Activated naive CD4-positive, alpha-beta T cell treated with Interleukin-2 at 50 U/mL for 16 hours (primary cell): ENCODE measurements around the gene PCBP3.
"Not testable (repeated sequence)": the region's sequence is repeated elsewhere in the genome, so short reads cannot be mapped to it uniquely, and the experiment has no call there.

Source experiments
- DNase-seq: peaks from one replicate; pipeline ENCODE4 v3.0.0-alpha.2; 2020

PCBP3 gene

GRCh38 chr21:45831991-45832740 is 188.6 kb downstream of the PCBP3 start:
- DNase-seq: no peak

- not testable (repeated sequence) for DNase-seq
Measured at GRCh38 chr21:45832741-45833235, 189.3 kb downstream of the PCBP3 start.

GRCh38 chr21:45833414-45833813 is 189.9 kb downstream of the PCBP3 start:
- no peak for DNase-seq

GRCh38 chr21:45834026-45834715 is 190.6 kb downstream of the PCBP3 start:
- no peak for DNase-seq

GRCh38 chr21:45834821-45835293 is 191.3 kb downstream of the PCBP3 start:
- DNase-seq: no peak

GRCh38 chr21:45835301-45836267 is 192.1 kb downstream of the PCBP3 start:
- no peak for DNase-seq

GRCh38 chr21:45836268-45836655 is 192.7 kb downstream of the PCBP3 start:
- DNase-seq: no peak

GRCh38 chr21:45836694-45837670 is 193.5 kb downstream of the PCBP3 start:
- no peak for DNase-seq

GRCh38 chr21:45837936-45838335 is 194.4 kb downstream of the PCBP3 start:
- DNase-seq: no peak

GRCh38 chr21:45838634-45839033 is 195.1 kb downstream of the PCBP3 start:
- no peak for DNase-seq

GRCh38 chr21:45839274-45839673 is 195.7 kb downstream of the PCBP3 start:
- DNase-seq: no peak

- no peak for DNase-seq
Measured at GRCh38 chr21:45841033-45841432, 197.5 kb downstream of the PCBP3 start.

- no peak for DNase-seq
Measured at GRCh38 chr21:45843426-45843825, 199.9 kb downstream of the PCBP3 start.

GRCh38 chr21:45844181-45844580 is 200.7 kb downstream of the PCBP3 start:
- no peak for DNase-seq

- DNase-seq: no peak
Measured at GRCh38 chr21:45845063-45845769, 201.7 kb downstream of the PCBP3 start.

GRCh38 chr21:45845770-45846090 is 202.2 kb downstream of the PCBP3 start:
- no peak for DNase-seq

GRCh38 chr21:45846373-45847160 is 203.0 kb downstream of the PCBP3 start:
- DNase-seq: no peak

- DNase-seq: no peak
Measured at GRCh38 chr21:45847870-45848269, 204.3 kb downstream of the PCBP3 start.

GRCh38 chr21:45848331-45848730 is 204.8 kb downstream of the PCBP3 start:
- DNase-seq: no peak

GRCh38 chr21:45848805-45849204 is 205.3 kb downstream of the PCBP3 start:
- no peak for DNase-seq
